Fibroblast of mammary gland (primary cell): ENCODE results near the gene DUSP18.

ENCODE experiments used
- DNase-seq: peaks from one replicate; pipeline ENCODE4 v3.0.0-alpha.2; 2010; ENCODE audit warnings: low read depth
- H3K4me3 ChIP-seq: 2 replicates; pipeline ENCODE4 v1.5.1; 2011; ENCODE audit warnings: low read depth, mild to moderate bottlenecking, low read length, moderate library complexity; ENCODE audit not compliant: control insufficient read depth
- TF ChIP-seq, protein P1 (sequence below): conservative IDR thresholded peaks from 2 replicates; pipeline ENCODE4 v1.5.1; 2011; ENCODE audit warnings: low read depth, low read length, inconsistent platforms; ENCODE audit not compliant: control insufficient read depth, insufficient read depth

DUSP18 gene

GRCh38 chr22:30665266-30665665 lies 2.4 kb downstream of the DUSP18 start:
- DNase-seq, result no peak
- H3K4me3 ChIP-seq, result no peak overlapping the region
- TF ChIP-seq, protein P1, sequence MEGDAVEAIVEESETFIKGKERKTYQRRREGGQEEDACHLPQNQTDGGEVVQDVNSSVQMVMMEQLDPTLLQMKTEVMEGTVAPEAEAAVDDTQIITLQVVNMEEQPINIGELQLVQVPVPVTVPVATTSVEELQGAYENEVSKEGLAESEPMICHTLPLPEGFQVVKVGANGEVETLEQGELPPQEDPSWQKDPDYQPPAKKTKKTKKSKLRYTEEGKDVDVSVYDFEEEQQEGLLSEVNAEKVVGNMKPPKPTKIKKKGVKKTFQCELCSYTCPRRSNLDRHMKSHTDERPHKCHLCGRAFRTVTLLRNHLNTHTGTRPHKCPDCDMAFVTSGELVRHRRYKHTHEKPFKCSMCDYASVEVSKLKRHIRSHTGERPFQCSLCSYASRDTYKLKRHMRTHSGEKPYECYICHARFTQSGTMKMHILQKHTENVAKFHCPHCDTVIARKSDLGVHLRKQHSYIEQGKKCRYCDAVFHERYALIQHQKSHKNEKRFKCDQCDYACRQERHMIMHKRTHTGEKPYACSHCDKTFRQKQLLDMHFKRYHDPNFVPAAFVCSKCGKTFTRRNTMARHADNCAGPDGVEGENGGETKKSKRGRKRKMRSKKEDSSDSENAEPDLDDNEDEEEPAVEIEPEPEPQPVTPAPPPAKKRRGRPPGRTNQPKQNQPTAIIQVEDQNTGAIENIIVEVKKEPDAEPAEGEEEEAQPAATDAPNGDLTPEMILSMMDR, result no peak

GRCh38 chr22:30664798-30665197 lies 2.9 kb downstream of the DUSP18 start:
- no peak for DNase-seq
- TF ChIP-seq, protein P1, result no peak
- H3K4me3 ChIP-seq, result no peak overlapping the region

GRCh38 chr22:30662040-30662439 lies 5.6 kb downstream of the DUSP18 start:
- H3K4me3 ChIP-seq, result no peak overlapping the region
- TF ChIP-seq, protein P1, result no peak

GRCh38 chr22:30655532-30655931 lies 12.1 kb downstream of the DUSP18 start:
- TF ChIP-seq, protein P1, result no peak
- no peak for DNase-seq
- no peak overlapping the region for H3K4me3 ChIP-seq

More at GRCh38 chr22:30662040-30662439, 5.6 kb downstream of the DUSP18 start:
- no peak for DNase-seq

DNA sequence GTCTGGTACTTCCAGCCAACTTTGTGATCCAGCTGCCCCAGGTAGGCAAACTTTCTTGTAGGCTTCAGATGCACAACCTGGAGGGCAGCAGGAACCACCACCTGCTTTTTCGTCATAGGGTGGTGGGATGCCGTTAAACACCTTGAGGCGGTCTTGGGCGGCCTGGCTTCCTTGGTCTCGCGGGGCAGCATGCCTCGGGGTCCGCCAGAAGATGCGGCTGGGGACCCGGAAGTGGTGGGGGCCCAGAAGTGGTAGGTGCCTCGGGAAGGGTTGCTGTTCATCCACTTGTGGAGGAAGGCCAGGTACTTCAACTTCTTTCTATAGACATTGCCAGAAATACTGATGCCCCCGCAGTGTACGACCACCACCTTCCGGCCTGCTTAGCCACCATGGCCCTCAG lies 13.3 kb downstream of the DUSP18 start:
- DNase-seq, result no peak
- H3K4me3 ChIP-seq, result no peak overlapping the region
- TF ChIP-seq, protein P1, result no peak

DNA sequence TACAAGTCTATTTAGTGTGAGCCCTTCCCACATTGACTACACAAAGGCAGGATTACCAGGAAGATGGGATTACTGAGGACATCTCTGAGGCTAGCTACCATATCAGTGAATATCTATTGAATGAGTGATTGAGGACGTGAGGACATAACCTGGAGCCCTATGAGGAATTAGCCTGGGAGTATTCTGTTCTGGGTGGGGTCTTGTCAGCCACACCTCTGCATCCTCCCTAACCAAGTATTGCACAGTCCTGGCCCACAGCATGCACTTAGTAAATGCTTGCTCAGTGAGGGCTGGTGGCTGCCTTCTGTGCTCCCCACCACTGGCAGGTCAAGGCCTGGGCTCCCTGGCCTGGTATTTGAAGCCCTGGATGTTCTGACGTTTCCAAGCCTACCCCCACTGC lies 14.8 kb downstream of the DUSP18 start:
- TF ChIP-seq, protein P1, result no peak
- H3K4me3 ChIP-seq, result no peak overlapping the region
- DNase-seq, result no peak

- TF ChIP-seq, protein P1, result no peak
- no peak for DNase-seq
- no peak overlapping the region for H3K4me3 ChIP-seq
Measured at GRCh38 chr22:30650508-30651116, 17.1 kb downstream of the DUSP18 start.
